HepG2 (cell line): Measurements from ENCODE around the gene PARN. TPM values are rescaled to one million over a fixed set of nuclear protein-coding genes. Genes with fewer than 3 reads are reported as not detected.

Source experiments
- ATAC-seq: fragments of 200-7000 bp; cut with Tn5 transposase; 3 replicates; pipeline ENCODE4 v1.9.1; 2020; ENCODE audit warnings: mild to moderate bottlenecking, moderate library complexity
- BruUV-seq: library from RNA; stranded (reverse); fragments of 400-500 nt; replicated peaks from 2 replicates; lab custom pipeline; 2021; lab: Mats Ljungman, UMichigan
- CTCF ChIA-PET: fragments of 300-600 bp; formaldehyde crosslinking; extraction: SDS; loops from one replicate; lab custom pipeline; 2021; ENCODE audit warnings: low total read pairs, inconsistent platforms, low intra/inter-chr PET ratio; lab: Yijun Ruan, JAX
- POLR2A ChIA-PET: fragments of 350-600 bp; sonication (Branson Sonifier 250); formaldehyde crosslinking; loops from one replicate; lab custom pipeline; 2020; ENCODE audit warnings: antibody characterized with exemption, inconsistent platforms; lab: Yijun Ruan, JAX
- DNase-seq: peaks from one replicate; pipeline ENCODE4 v3.0.0-alpha.2; 2015; ENCODE audit warnings: low spot score
- FAIRE-seq: peaks from 3 replicates; lab custom pipeline; 2011; peaks lifted over from hg19 to GRCh38; lab: Jason Lieb, UNC
- H2AFZ ChIP-seq: one replicate; pipeline ENCODE4 v1.6.1; 2011; ENCODE audit warnings: low read length, inconsistent platforms
- H3K27ac ChIP-seq: fragments of 300-600 bp; 3 replicates; pipeline ENCODE4 v1.8.0; 2011; ENCODE audit warnings: mixed run types, mild to moderate bottlenecking, mixed read lengths, low read length, inconsistent platforms; ENCODE audit not compliant: insufficient read depth; ENCODE audit errors: extremely low read length
- H3K27me3 ChIP-seq, 2 experiments: fragments of 200-600 bp in 1 of 2; 2 replicates in 1 of 2; 3 replicates in 1 of 2; pipeline versions ENCODE4 v1.6.0 to v1.8.0; 2011; ENCODE audit warnings: low read length in 2 of 2, mild to moderate bottlenecking in 2 of 2, moderate library complexity in 2 of 2, inconsistent platforms in 1 of 2; ENCODE audit not compliant: insufficient read depth in 2 of 2, control insufficient read depth in 1 of 2
- H3K36me3 ChIP-seq, 2 experiments: fragments of 200-600 bp in 1 of 2; replicated peaks in 1 of 2; 2 replicates in 1 of 2; 3 replicates in 1 of 2; pipeline versions ENCODE4 v1.5.1 to v1.8.0; 2011; ENCODE audit warnings: low read length in 2 of 2, inconsistent platforms in 1 of 2; ENCODE audit not compliant: insufficient read depth in 2 of 2, control insufficient read depth in 1 of 2
- H3K4me1 ChIP-seq: 2 replicates; pipeline ENCODE4 v1.5.1; 2012; ENCODE audit warnings: low read length, inconsistent platforms; ENCODE audit not compliant: insufficient read depth
- H3K4me2 ChIP-seq: 2 replicates; pipeline ENCODE4 v1.6.0; 2011; ENCODE audit warnings: low read depth, low read length, inconsistent platforms
- H3K4me3 ChIP-seq, 3 experiments: fragments of 200-600 bp in 1 of 3; sonication (generic), shearing (Covaris generic) in 1 of 3; replicated peaks in 1 of 3; 2 replicates each; pipeline ENCODE4 v1.5.1; 2011 to 2016; ENCODE audit warnings: low read length in 3 of 3, inconsistent platforms in 2 of 3, low read depth in 2 of 3, mild to moderate bottlenecking in 2 of 3, control low read depth in 1 of 3, mixed read lengths in 1 of 3; ENCODE audit not compliant: insufficient read depth in 1 of 3
- H3K79me2 ChIP-seq: one replicate; pipeline ENCODE4 v1.6.1; 2011; ENCODE audit warnings: low read length, inconsistent platforms; ENCODE audit not compliant: insufficient read depth
- H3K9ac ChIP-seq: 2 replicates; pipeline ENCODE4 v1.6.0; 2011; ENCODE audit warnings: mild to moderate bottlenecking, low read depth, low read length, inconsistent platforms; ENCODE audit not compliant: insufficient read depth
- H3K9me3 ChIP-seq: 2 replicates; pipeline ENCODE4 v1.5.1; 2012; ENCODE audit warnings: mild to moderate bottlenecking, low read length
- H4K20me1 ChIP-seq: 2 replicates; pipeline ENCODE4 v1.6.0; 2011; ENCODE audit warnings: inconsistent platforms, mild to moderate bottlenecking, low read length, moderate library complexity; ENCODE audit not compliant: insufficient read depth
- KLF9 ChIP-seq: IDR thresholded peaks from 2 replicates; pipeline ENCODE4 v1.6.1; 2016; ENCODE audit warnings: low read depth
- MTA3 ChIP-seq: sonication (generic); formaldehyde crosslinking; IDR thresholded peaks from 2 replicates; pipeline ENCODE4 v1.4.0; 2020; ENCODE audit warnings: missing genetic modification reagents
- PPARG ChIP-seq: conservative IDR thresholded peaks from 2 replicates; pipeline ENCODE4 v1.6.1; 2016; ENCODE audit warnings: missing biosample characterization, missing genetic modification reagents
- RBM22 ChIP-seq: fragments of 200-400 bp; formaldehyde crosslinking; optimal IDR thresholded peaks from 2 replicates; pipeline ENCODE3; 2017; ENCODE audit warnings: mild to moderate bottlenecking, low read length, moderate library complexity
- SMAD9 ChIP-seq: sonication (generic); formaldehyde crosslinking; IDR thresholded peaks from 2 replicates; pipeline ENCODE4 v1.5.1; 2020; ENCODE audit warnings: mild to moderate bottlenecking, missing genetic modification reagents
- SSRP1 ChIP-seq: IDR thresholded peaks from 2 replicates; pipeline ENCODE4 v1.6.1; 2016; ENCODE audit warnings: control low read depth
- TEAD3 ChIP-seq: optimal IDR thresholded peaks from 2 replicates; pipeline ENCODE3; 2016; ENCODE audit warnings: borderline replicate concordance
- TGIF2 ChIP-seq: IDR thresholded peaks from 2 replicates; pipeline ENCODE4 v1.6.1; 2016; ENCODE audit warnings: control low read depth, missing compliant biosample characterization
- ZFP36L2 ChIP-seq: sonication (generic); formaldehyde crosslinking; IDR thresholded peaks from 2 replicates; pipeline ENCODE4 v1.4.0; 2020; ENCODE audit warnings: missing genetic modification reagents
- ZFY ChIP-seq: sonication (generic); formaldehyde crosslinking; IDR thresholded peaks from 2 replicates; pipeline ENCODE4 v1.4.0; 2020; ENCODE audit warnings: missing genetic modification reagents
- ZNF253 ChIP-seq: sonication (generic); formaldehyde crosslinking; IDR thresholded peaks from 2 replicates; pipeline ENCODE4 v1.8.0; 2022; ENCODE audit warnings: mild to moderate bottlenecking, missing genetic modification reagents, borderline replicate concordance
- ZNF672 ChIP-seq: sonication (generic); formaldehyde crosslinking; IDR thresholded peaks from 2 replicates; pipeline ENCODE4 v1.8.1; 2022; ENCODE audit warnings: missing genetic modification reagents
- ZSCAN9 ChIP-seq: IDR thresholded peaks from 2 replicates; pipeline ENCODE4 v1.6.1; 2016; ENCODE audit warnings: borderline replicate concordance
- WGBS: methylation state at CpG from one replicate; pipeline ENCODE4 v1.1.6; 2017; ENCODE audit warnings: low lambda C conversion rate; 5-methylcytosine and 5-hydroxymethylcytosine counted together
- in situ Hi-C: cut with HindIII; loops from 2 replicates; pipeline ENCODE4 v1.10.0; 2017; ENCODE audit warnings: low pct_unique_long_range_greater_than_20kb; ENCODE audit not compliant: extremely low pct_ligation_motif_present
- intact Hi-C: fragments of 100-400 bp; cut with micrococcal nuclease; formaldehyde crosslinking; loops from one replicate; pipeline ENCODE4 v1.10.0; 2022; ENCODE audit not compliant: unreplicated experiment
- polyA plus RNA-seq, 8 experiments: library from polyadenylated mRNA; depleted of rRNA in 3 of 8; stranded (reverse) in 7 of 8; unstranded in 1 of 8; fragments of >200 nt; fragmentation: Illumina TruSeq in 4 of 8; extraction: Trizol in 4 of 8; gene quantifications; 2 replicates each; pipeline versions ENCODE4 v1.2.1 to v1.2.3, GENCODE V29; 2011 to 2016; ENCODE audit warnings: low read depth in 4 of 8, missing spikeins in 1 of 8, mixed read lengths in 1 of 8; ENCODE audit not compliant: insufficient read depth in 1 of 8
- total RNA-seq, 5 experiments: library from RNA; depleted of rRNA; stranded (reverse); fragments of >200 nt; fragmentation: Illumina TruSeq; extraction: Trizol; gene quantifications; 2 replicates each; pipeline ENCODE4 v1.2.3, GENCODE V29; 2016; ENCODE audit warnings: low read depth in 1 of 5
- TF ChIP-seq, protein P1 (sequence below): sonication (generic); formaldehyde crosslinking; IDR thresholded peaks from 2 replicates; pipeline ENCODE4 v1.4.0; 2020; ENCODE audit warnings: missing genetic modification reagents
- TF ChIP-seq, protein P2 (sequence below): IDR thresholded peaks from 2 replicates; pipeline ENCODE4 v1.6.1; 2016; ENCODE audit warnings: missing compliant biosample characterization, missing genetic modification reagents, borderline replicate concordance
- TF ChIP-seq, protein P3 (sequence below): sonication (generic); formaldehyde crosslinking; IDR thresholded peaks from 2 replicates; pipeline ENCODE4 v1.4.0; 2020; ENCODE audit warnings: missing genetic modification reagents, low read depth, mild to moderate bottlenecking, borderline replicate concordance
- TF ChIP-seq, protein P4 (sequence below): sonication (generic); formaldehyde crosslinking; IDR thresholded peaks from 2 replicates; pipeline ENCODE4 v1.5.0; 2020; ENCODE audit warnings: mild to moderate bottlenecking, missing genetic modification reagents
- TF ChIP-seq, protein P5 (sequence below): sonication (generic); formaldehyde crosslinking; IDR thresholded peaks from 2 replicates; pipeline ENCODE4 v1.4.0; 2020; ENCODE audit warnings: mild to moderate bottlenecking, missing genetic modification reagents, borderline replicate concordance

PARN gene
- total and polyA plus RNA-seq, 2 of the 13 experiments (the other 11 are each of a cell fraction or from before 2014, with no cell fraction given): 13.3 to 47.6 TPM

DNA sequence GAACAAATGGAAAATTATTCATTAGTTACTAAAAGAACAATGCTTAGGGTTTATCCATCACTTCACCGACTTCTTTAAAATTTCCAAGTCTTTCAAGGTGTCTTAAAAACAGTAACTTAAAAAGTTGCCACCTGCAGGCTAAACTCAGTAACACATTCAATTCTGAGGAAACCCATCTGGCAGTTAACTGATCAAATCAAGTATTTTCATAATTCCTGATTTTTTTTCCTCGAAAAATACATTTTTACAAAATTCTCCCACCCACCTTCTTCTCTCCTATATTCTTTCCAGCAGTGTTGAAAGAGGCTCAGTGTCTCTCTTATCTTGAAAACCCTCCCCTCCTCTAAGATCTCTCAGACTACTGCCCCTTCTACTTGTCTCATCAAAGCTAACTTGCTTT, 29.9 kb downstream of the PARN start (continued):
- TF ChIP-seq PPARG (CRISPR knock-in tag) (no peak), ZFY (no peak), KLF9 (CRISPR knock-in tag) (no peak), TGIF2 (no peak), RBM22 (no peak)
- TF ChIP-seq, protein P1, sequence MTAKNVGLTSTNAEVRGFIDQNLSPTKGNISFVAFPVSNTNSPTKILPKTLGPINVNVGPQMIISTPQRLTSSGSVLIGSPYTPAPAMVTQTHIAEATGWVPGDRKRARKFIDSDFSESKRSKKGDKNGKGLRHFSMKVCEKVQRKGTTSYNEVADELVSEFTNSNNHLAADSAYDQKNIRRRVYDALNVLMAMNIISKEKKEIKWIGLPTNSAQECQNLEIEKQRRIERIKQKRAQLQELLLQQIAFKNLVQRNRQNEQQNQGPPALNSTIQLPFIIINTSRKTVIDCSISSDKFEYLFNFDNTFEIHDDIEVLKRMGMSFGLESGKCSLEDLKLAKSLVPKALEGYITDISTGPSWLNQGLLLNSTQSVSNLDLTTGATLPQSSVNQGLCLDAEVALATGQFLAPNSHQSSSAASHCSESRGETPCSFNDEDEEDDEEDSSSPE (CRISPR knock-in tag): no peak
- TF ChIP-seq, protein P2, sequence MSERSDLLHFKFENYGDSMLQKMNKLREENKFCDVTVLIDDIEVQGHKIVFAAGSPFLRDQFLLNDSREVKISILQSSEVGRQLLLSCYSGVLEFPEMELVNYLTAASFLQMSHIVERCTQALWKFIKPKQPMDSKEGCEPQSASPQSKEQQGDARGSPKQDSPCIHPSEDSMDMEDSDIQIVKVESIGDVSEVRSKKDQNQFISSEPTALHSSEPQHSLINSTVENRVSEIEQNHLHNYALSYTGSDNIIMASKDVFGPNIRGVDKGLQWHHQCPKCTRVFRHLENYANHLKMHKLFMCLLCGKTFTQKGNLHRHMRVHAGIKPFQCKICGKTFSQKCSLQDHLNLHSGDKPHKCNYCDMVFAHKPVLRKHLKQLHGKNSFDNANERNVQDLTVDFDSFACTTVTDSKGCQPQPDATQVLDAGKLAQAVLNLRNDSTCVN (CRISPR knock-in tag): no peak

DNA sequence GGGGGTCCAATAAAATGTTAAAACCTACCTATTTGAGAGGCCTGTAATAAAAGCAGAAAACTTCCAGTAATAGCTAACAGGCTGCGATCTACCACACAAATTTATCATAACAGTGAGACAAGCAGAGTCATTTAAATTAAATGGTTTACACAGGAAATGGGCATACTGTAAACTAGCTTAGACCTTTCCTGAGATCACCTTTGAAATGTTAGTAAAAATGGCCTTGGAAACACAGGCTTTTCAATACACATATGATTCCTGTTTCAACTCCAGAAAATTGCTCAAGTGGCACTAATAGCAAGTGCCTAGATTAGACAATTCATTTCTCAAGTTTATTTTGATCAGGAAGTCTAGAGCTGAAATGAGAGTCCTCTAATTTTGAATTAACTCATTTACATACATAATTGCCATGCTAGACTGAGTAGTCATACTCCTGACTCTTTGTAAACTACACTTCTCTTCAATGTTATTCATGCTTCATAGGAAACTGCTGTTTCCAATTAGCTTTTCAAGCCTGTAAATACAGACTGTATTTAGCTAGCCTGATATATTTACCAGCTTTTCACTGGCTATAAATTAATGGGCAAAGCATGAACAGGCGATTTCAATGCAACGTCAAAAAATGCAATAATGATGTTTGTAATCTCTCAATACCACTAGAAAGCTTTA, 43.3 kb downstream of the PARN start:
- WGBS: 93% methylated on average over 3 of the region's 3 CpGs
- no peak overlapping the region for H3K27ac ChIP-seq
- no TSS peak for BruUV-seq
- ATAC-seq: no peak
- no peaks in the 10 kb centered on the region for H3K4me1 ChIP-seq
- H3K9ac ChIP-seq: no peak overlapping the region
- peaks cover 38 to 91% of the 10 kb centered on the region in 2 experiments for H3K36me3 ChIP-seq
- POLR2A ChIA-PET: interaction anchor here (0.8 kb wide), 1 partner anchor 45 kb away, joined by 3 read pairs; no protein-coding TSS in a partner anchor
- no peaks in the 10 kb centered on the region for H3K27me3 ChIP-seq
- intact Hi-C loops: no loop called here
- H3K4me2 ChIP-seq: no peak overlapping the region
- H2AFZ ChIP-seq: no peak overlapping the region
- no peak for FAIRE-seq
- DNase-seq: no peak
- CTCF ChIA-PET: no interaction called here
- H3K79me2 ChIP-seq: no peaks in the 10 kb centered on the region
- H3K4me3 ChIP-seq: no peak overlapping the region
- no peaks in the 10 kb centered on the region for H3K9me3 ChIP-seq
- H4K20me1 ChIP-seq: no peaks in the 10 kb centered on the region
- in situ Hi-C loops: no loop called here
- no peak for TF ChIP-seq SSRP1
- TF ChIP-seq ZSCAN9 (CRISPR knock-in tag): no peak
- no peak for TF ChIP-seq ZNF672 (CRISPR knock-in tag)
- TF ChIP-seq ZNF253 (CRISPR knock-in tag): no peak
- TF ChIP-seq, protein P3, sequence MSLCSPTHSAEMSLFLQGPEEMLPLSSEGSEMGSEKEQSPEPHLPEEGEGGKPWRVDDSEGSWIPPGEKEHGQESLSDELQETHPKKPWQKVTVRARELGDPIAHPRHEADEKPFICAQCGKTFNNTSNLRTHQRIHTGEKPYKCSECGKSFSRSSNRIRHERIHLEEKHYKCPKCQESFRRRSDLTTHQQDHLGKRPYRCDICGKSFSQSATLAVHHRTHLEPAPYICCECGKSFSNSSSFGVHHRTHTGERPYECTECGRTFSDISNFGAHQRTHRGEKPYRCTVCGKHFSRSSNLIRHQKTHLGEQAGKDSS (CRISPR knock-in tag): no peak
- TF ChIP-seq SMAD9 (CRISPR knock-in tag): no peak
- TF ChIP-seq, protein P4, sequence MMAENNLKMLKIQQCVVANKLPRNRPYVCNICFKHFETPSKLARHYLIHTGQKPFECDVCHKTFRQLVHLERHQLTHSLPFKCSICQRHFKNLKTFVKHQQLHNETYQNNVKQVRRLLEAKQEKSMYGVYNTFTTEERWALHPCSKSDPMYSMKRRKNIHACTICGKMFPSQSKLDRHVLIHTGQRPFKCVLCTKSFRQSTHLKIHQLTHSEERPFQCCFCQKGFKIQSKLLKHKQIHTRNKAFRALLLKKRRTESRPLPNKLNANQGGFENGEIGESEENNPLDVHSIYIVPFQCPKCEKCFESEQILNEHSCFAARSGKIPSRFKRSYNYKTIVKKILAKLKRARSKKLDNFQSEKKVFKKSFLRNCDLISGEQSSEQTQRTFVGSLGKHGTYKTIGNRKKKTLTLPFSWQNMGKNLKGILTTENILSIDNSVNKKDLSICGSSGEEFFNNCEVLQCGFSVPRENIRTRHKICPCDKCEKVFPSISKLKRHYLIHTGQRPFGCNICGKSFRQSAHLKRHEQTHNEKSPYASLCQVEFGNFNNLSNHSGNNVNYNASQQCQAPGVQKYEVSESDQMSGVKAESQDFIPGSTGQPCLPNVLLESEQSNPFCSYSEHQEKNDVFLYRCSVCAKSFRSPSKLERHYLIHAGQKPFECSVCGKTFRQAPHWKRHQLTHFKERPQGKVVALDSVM (CRISPR knock-in tag): no peak
- no peak for TF ChIP-seq ZFP36L2 (CRISPR knock-in tag)
- TF ChIP-seq MTA3 (CRISPR knock-in tag): no peak
- TF ChIP-seq TEAD3: no peak
- TF ChIP-seq, protein P5, sequence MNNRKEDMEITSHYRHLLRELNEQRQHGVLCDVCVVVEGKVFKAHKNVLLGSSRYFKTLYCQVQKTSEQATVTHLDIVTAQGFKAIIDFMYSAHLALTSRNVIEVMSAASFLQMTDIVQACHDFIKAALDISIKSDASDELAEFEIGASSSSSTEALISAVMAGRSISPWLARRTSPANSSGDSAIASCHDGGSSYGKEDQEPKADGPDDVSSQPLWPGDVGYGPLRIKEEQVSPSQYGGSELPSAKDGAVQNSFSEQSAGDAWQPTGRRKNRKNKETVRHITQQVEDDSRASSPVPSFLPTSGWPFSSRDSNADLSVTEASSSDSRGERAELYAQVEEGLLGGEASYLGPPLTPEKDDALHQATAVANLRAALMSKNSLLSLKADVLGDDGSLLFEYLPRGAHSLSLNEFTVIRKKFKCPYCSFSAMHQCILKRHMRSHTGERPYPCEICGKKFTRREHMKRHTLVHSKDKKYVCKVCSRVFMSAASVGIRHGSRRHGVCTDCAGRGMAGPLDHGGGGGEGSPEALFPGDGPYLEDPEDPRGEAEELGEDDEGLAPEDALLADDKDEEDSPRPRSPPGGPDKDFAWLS: no peak
